HepG2 (cell line): Measurements from ENCODE around the gene NT5C3B. TPM values are rescaled to one million over a fixed set of nuclear protein-coding genes. Genes with fewer than 3 reads are reported as not detected.

Experiments
- AHR ChIP-seq: IDR thresholded peaks from 2 replicates; pipeline ENCODE4 v1.6.1; 2018; ENCODE audit warnings: missing genetic modification reagents, missing compliant biosample characterization
- CERS6 ChIP-seq: sonication (generic); formaldehyde crosslinking; IDR thresholded peaks from 2 replicates; pipeline ENCODE4 v1.5.0; 2020; ENCODE audit warnings: missing genetic modification reagents
- ELF4 ChIP-seq: sonication (generic); formaldehyde crosslinking; IDR thresholded peaks from 2 replicates; pipeline ENCODE4 v1.5.0; 2020; ENCODE audit warnings: missing genetic modification reagents, mild to moderate bottlenecking, moderate library complexity, borderline replicate concordance
- FOXM1 ChIP-seq: sonication (generic); formaldehyde crosslinking; IDR thresholded peaks from 2 replicates; pipeline ENCODE4 v1.5.0; 2020; ENCODE audit warnings: missing genetic modification reagents
- HDAC6 ChIP-seq: fragments of 200-600 bp; sonication (generic); IDR thresholded peaks from 2 replicates; pipeline ENCODE4 v1.7.0; 2017; ENCODE audit warnings: mild to moderate bottlenecking, antibody characterized with exemption, low read length, low read depth
- HNRNPK ChIP-seq: fragments of 200-400 bp; formaldehyde crosslinking; IDR thresholded peaks from 2 replicates; pipeline ENCODE4 v1.6.1; 2018; ENCODE audit warnings: low read length, low read depth, moderate library complexity, mild to moderate bottlenecking; ENCODE audit not compliant: poor library complexity, severe bottlenecking
- JUN ChIP-seq: sonication (generic); formaldehyde crosslinking; IDR thresholded peaks from 2 replicates; pipeline ENCODE4 v1.4.0; 2020; ENCODE audit warnings: mild to moderate bottlenecking, missing genetic modification reagents
- JUNB ChIP-seq: sonication (generic); formaldehyde crosslinking; IDR thresholded peaks from 2 replicates; pipeline ENCODE4 v1.8.0; 2022; ENCODE audit warnings: missing genetic modification reagents, mild to moderate bottlenecking, borderline replicate concordance
- KDM4B ChIP-seq: sonication (generic); formaldehyde crosslinking; IDR thresholded peaks from 2 replicates; pipeline ENCODE4 v1.4.0; 2020; ENCODE audit warnings: missing genetic modification reagents
- MNT ChIP-seq: fragments of 450-650 bp; IDR thresholded peaks from 2 replicates; pipeline ENCODE4 v1.6.1; 2016
- PBX3 ChIP-seq: sonication (generic); formaldehyde crosslinking; IDR thresholded peaks from 2 replicates; pipeline ENCODE4 v1.8.1; 2023; ENCODE audit warnings: missing genetic modification reagents, inconsistent platforms, borderline replicate concordance
- PTBP1 ChIP-seq: fragments of 200-400 bp; formaldehyde crosslinking; IDR thresholded peaks from 2 replicates; pipeline ENCODE4 v1.6.1; 2018; ENCODE audit warnings: low read length, low read depth; ENCODE audit not compliant: poor library complexity, severe bottlenecking
- RAD51 ChIP-seq: fragments of 450-650 bp; IDR thresholded peaks from 2 replicates; pipeline ENCODE4 v1.6.1; 2016; ENCODE audit warnings: borderline replicate concordance
- RNF2 ChIP-seq: fragments of 450-650 bp; conservative IDR thresholded peaks from 2 replicates; pipeline ENCODE4 v1.6.1; 2016; ENCODE audit warnings: low read depth
- SMARCC2 ChIP-seq: fragments of 450-650 bp; IDR thresholded peaks from 2 replicates; pipeline ENCODE4 v1.6.1; 2017; ENCODE audit warnings: antibody characterized with exemption, mild to moderate bottlenecking
- SP1 ChIP-seq, 2 experiments: fragments of 450-650 bp in 1 of 2; sonication (generic) in 1 of 2; formaldehyde crosslinking in 1 of 2; IDR thresholded peaks; 2 replicates each; pipeline versions ENCODE4 v1.4.0 to v1.6.1; 2016 to 2020; ENCODE audit warnings: missing genetic modification reagents in 1 of 2
- TBX2 ChIP-seq: sonication (generic); formaldehyde crosslinking; IDR thresholded peaks from 2 replicates; pipeline ENCODE4 v1.5.0; 2020; ENCODE audit warnings: missing genetic modification reagents, mild to moderate bottlenecking, borderline replicate concordance
- TCF7L2 ChIP-seq: IDR thresholded peaks from 2 replicates; pipeline ENCODE4 v1.6.1; 2011; ENCODE audit warnings: mild to moderate bottlenecking, low read depth, low read length, moderate library complexity
- U2AF1 ChIP-seq: fragments of 200-400 bp; formaldehyde crosslinking; optimal IDR thresholded peaks from 2 replicates; pipeline ENCODE3; 2017; ENCODE audit warnings: mild to moderate bottlenecking, low read depth, low read length
- ZFP36 ChIP-seq: fragments of 150-350 bp; IDR thresholded peaks from 2 replicates; pipeline ENCODE4 v1.6.1; 2018; ENCODE audit warnings: borderline replicate concordance, low read length, low read depth; ENCODE audit not compliant: partially characterized antibody
- ZNF292 ChIP-seq: sonication (generic); formaldehyde crosslinking; IDR thresholded peaks from 2 replicates; pipeline ENCODE4 v1.8.1; 2022; ENCODE audit warnings: mild to moderate bottlenecking, low read depth, missing genetic modification reagents, borderline replicate concordance
- ZNF33B ChIP-seq: sonication (generic); formaldehyde crosslinking; IDR thresholded peaks from 2 replicates; pipeline ENCODE4 v1.5.1; 2020; ENCODE audit warnings: mild to moderate bottlenecking, missing genetic modification reagents
- ZNF605 ChIP-seq: sonication (generic); formaldehyde crosslinking; IDR thresholded peaks from 2 replicates; pipeline ENCODE4 v1.8.0; 2022; ENCODE audit warnings: mild to moderate bottlenecking, missing genetic modification reagents
- ZNF619 ChIP-seq: sonication (generic); formaldehyde crosslinking; IDR thresholded peaks from 2 replicates; pipeline ENCODE4 v1.4.0; 2020; ENCODE audit warnings: mild to moderate bottlenecking, missing genetic modification reagents
- ZSCAN12 ChIP-seq: sonication (generic); formaldehyde crosslinking; IDR thresholded peaks from 2 replicates; pipeline ENCODE4 v1.9.0; 2021; ENCODE audit warnings: mild to moderate bottlenecking, missing genetic modification reagents
- polyA plus RNA-seq, 8 experiments: library from polyadenylated mRNA; depleted of rRNA in 3 of 8; stranded (reverse) in 7 of 8; unstranded in 1 of 8; fragments of >200 nt; fragmentation: Illumina TruSeq in 4 of 8; extraction: Trizol in 4 of 8; gene quantifications; 2 replicates each; pipeline versions ENCODE4 v1.2.1 to v1.2.3, GENCODE V29; 2011 to 2016; ENCODE audit warnings: low read depth in 4 of 8, missing spikeins in 1 of 8, mixed read lengths in 1 of 8; ENCODE audit not compliant: insufficient read depth in 1 of 8
- total RNA-seq, 5 experiments: library from RNA; depleted of rRNA; stranded (reverse); fragments of >200 nt; fragmentation: Illumina TruSeq; extraction: Trizol; gene quantifications; 2 replicates each; pipeline ENCODE4 v1.2.3, GENCODE V29; 2016; ENCODE audit warnings: low read depth in 1 of 5

The NT5C3B gene
- total and polyA plus RNA-seq, 2 of the 13 experiments (the other 11 are each of a cell fraction or from before 2014, with no cell fraction given): 104 to 126 TPM

- TF ChIP-seq TBX2 (CRISPR knock-in tag): no peak; the same call in none of the 2 replicates
- 0 out of 2 replicates have a peak, but pooled peaks have one; percentile 65 for TF ChIP-seq PBX3 (CRISPR knock-in tag)
- no peak for TF ChIP-seq ZSCAN12
- TF ChIP-seq SMARCC2: no peak
- TF ChIP-seq CERS6: no peak
- TF ChIP-seq ZNF605 (CRISPR knock-in tag): peak; percentile 79; the same call in 1 of the 2 replicates
- no peak for TF ChIP-seq U2AF1
- TF ChIP-seq RAD51: no peak
- TF ChIP-seq KDM4B (CRISPR knock-in tag): peak; percentile 38; the same call in 1 of the 2 replicates
- TF ChIP-seq PTBP1: peak; percentile 83
- 0 out of 2 replicates have a peak, but pooled peaks have one; percentile 49 for TF ChIP-seq FOXM1
- TF ChIP-seq MNT: no peak
- TF ChIP-seq ZNF292 (CRISPR knock-in tag): peak; percentile 91
- TF ChIP-seq SP1 (IDR thresholded peaks at IDR 0.05): no peak
- peak; percentile 58; the same call in 1 of the 2 replicates for TF ChIP-seq SP1 (CRISPR knock-in tag; IDR thresholded peaks at IDR 0.05)
- TF ChIP-seq RNF2: 0 out of 2 replicates have a peak, but pooled peaks have one; percentile 67
- TF ChIP-seq ZNF619: no peak; the same call in 1 of the 2 replicates
- TF ChIP-seq ELF4 (CRISPR knock-in tag): peak; percentile 58; the same call in 1 of the 2 replicates
- no peak for TF ChIP-seq HDAC6
- no peak for TF ChIP-seq JUN (CRISPR knock-in tag)
- no peak for TF ChIP-seq TCF7L2
- no peak for TF ChIP-seq JUNB (CRISPR knock-in tag)
- peak; percentile 16; the same call in 1 of the 2 replicates for TF ChIP-seq ZNF33B (CRISPR knock-in tag)
- peak; percentile 61 for TF ChIP-seq HNRNPK
- no peak for TF ChIP-seq ZFP36
- no peak; the same call in 1 of the 2 replicates for TF ChIP-seq AHR
Measured at GRCh38 chr17:41864836-41865595, 29.0 kb upstream of the NT5C3B start, which contains the start of gene KLHL11 (continued).
